Adipocyte (in vitro differentiated cells): ENCODE measurements around the gene BATF2.
A peak's percentile ranks its signal among the peaks of the same experiment; 100 is the strongest.

ENCODE experiments used
- DNase-seq: peaks from one replicate; pipeline ENCODE4 v3.0.0-alpha.2; 2015; ENCODE audit warnings: low read depth
- H3K27me3 ChIP-seq: replicated peaks from 2 replicates; pipeline ENCODE4 v1.7.0; 2013; ENCODE audit warnings: mild to moderate bottlenecking, low read length, moderate library complexity; ENCODE audit not compliant: control insufficient read depth, insufficient read depth
- H3K36me3 ChIP-seq: 2 replicates; pipeline ENCODE4 v1.7.0; 2013; ENCODE audit warnings: low read length, mild to moderate bottlenecking, moderate library complexity; ENCODE audit not compliant: control insufficient read depth, insufficient read depth, severe bottlenecking
- H3K4me1 ChIP-seq: 2 replicates; pipeline ENCODE4 v1.7.0; 2013; ENCODE audit warnings: mild to moderate bottlenecking, low read length, moderate library complexity; ENCODE audit not compliant: control insufficient read depth, insufficient read depth
- H3K4me3 ChIP-seq: 2 replicates; pipeline ENCODE4 v1.7.0; 2013; ENCODE audit warnings: mild to moderate bottlenecking, low read length, moderate library complexity
- H3K9ac ChIP-seq: 2 replicates; pipeline ENCODE4 v1.7.0; 2013; ENCODE audit warnings: mild to moderate bottlenecking, low read length, moderate library complexity
- H3K9me3 ChIP-seq: 2 replicates; pipeline ENCODE4 v1.7.0; 2013; ENCODE audit warnings: mild to moderate bottlenecking, low read length, moderate library complexity; ENCODE audit not compliant: control insufficient read depth

BATF2 gene

GRCh38 chr11:64963072-64963631 lies 33.6 kb downstream of the BATF2 start:
- Histone ChIP-seq H3K36me3 (no peaks in the 10 kb centered on the region), H3K4me1 (no peaks in the 10 kb centered on the region), H3K4me3 (no peak overlapping the region), H3K9me3 (no peaks in the 10 kb centered on the region), H3K9ac (no peak overlapping the region), H3K27me3 (no peaks in the 10 kb centered on the region)
- no peak for DNase-seq

GRCh38 chr11:64960719-64961118 lies 36.1 kb downstream of the BATF2 start:
- Histone ChIP-seq H3K9me3 (no peaks in the 10 kb centered on the region), H3K9ac (no peak overlapping the region), H3K4me1 (no peaks in the 10 kb centered on the region), H3K4me3 (no peak overlapping the region), H3K36me3 (no peaks in the 10 kb centered on the region), H3K27me3 (no peaks in the 10 kb centered on the region)
- DNase-seq, result peak; percentile 24

GRCh38 chr11:64959498-64959897 lies 37.3 kb downstream of the BATF2 start:
- no peak for DNase-seq
- no peaks in the 10 kb centered on the region for H3K9me3 ChIP-seq
- H3K9ac ChIP-seq, result no peak overlapping the region
- H3K4me1 ChIP-seq, result no peaks in the 10 kb centered on the region
- peaks cover 5% of the 10 kb centered on the region for H3K27me3 ChIP-seq
- no peaks in the 10 kb centered on the region for H3K36me3 ChIP-seq
- no peak overlapping the region for H3K4me3 ChIP-seq

GRCh38 chr11:64954201-64954600 lies 42.6 kb downstream of the BATF2 start:
- DNase-seq, result no peak
- H3K4me1 ChIP-seq, result no peaks in the 10 kb centered on the region
- no peak overlapping the region for H3K4me3 ChIP-seq
- peaks cover 23% of the 10 kb centered on the region for H3K27me3 ChIP-seq
- H3K9me3 ChIP-seq, result no peaks in the 10 kb centered on the region
- no peaks in the 10 kb centered on the region for H3K36me3 ChIP-seq
- H3K9ac ChIP-seq, result no peak overlapping the region

- peaks cover 23% of the 10 kb centered on the region for H3K27me3 ChIP-seq
- H3K4me3 ChIP-seq, result no peak overlapping the region
Observed at GRCh38 chr11:64951529-64951928, 45.2 kb downstream of the BATF2 start.

GRCh38 chr11:64947208-64947814 lies 49.5 kb downstream of the BATF2 start:
- Histone ChIP-seq H3K4me1 (no peaks in the 10 kb centered on the region), H3K9me3 (no peaks in the 10 kb centered on the region), H3K4me3 (no peak overlapping the region), H3K27me3 (peaks cover 9% of the 10 kb centered on the region), H3K9ac (no peak overlapping the region), H3K36me3 (no peaks in the 10 kb centered on the region)
- DNase-seq, result no peak

More at GRCh38 chr11:64951529-64951928, 45.2 kb downstream of the BATF2 start:
- no peak for DNase-seq
- H3K9me3 ChIP-seq, result no peaks in the 10 kb centered on the region
- no peaks in the 10 kb centered on the region for H3K36me3 ChIP-seq
- no peaks in the 10 kb centered on the region for H3K4me1 ChIP-seq
- H3K9ac ChIP-seq, result no peak overlapping the region
